Fibroblast of skin of back (primary cell): ENCODE data around the gene SCMH1.

Experiments used
- DNase-seq: peaks from one replicate; pipeline ENCODE4 v3.0.0-alpha.2; 2013

Gene SCMH1

GRCh38 chr1:40997096-40997495 is 245.0 kb downstream of the SCMH1 start:
- no peak for DNase-seq

GRCh38 chr1:40989066-40989465 is 253.0 kb downstream of the SCMH1 start:
- no peak for DNase-seq

- DNase-seq = no peak
Measured at GRCh38 chr1:40988280-40988679, 253.8 kb downstream of the SCMH1 start.

- no peak for DNase-seq
Measured at GRCh38 chr1:40987439-40988276, 254.4 kb downstream of the SCMH1 start.

GRCh38 chr1:40986956-40987355 is 255.2 kb downstream of the SCMH1 start:
- DNase-seq = no peak

- no peak for DNase-seq
Measured at GRCh38 chr1:40986328-40986783, 255.8 kb downstream of the SCMH1 start.

- no peak for DNase-seq
Measured at GRCh38 chr1:40985875-40986274, 256.2 kb downstream of the SCMH1 start.

GRCh38 chr1:40985161-40985560 is 256.9 kb downstream of the SCMH1 start:
- DNase-seq = no peak

GRCh38 chr1:40984531-40984930 is 257.6 kb downstream of the SCMH1 start:
- no peak for DNase-seq

GRCh38 chr1:40984066-40984465 is 258.0 kb downstream of the SCMH1 start:
- peak; percentile 16 for DNase-seq

- DNase-seq = no peak
Measured at GRCh38 chr1:40983286-40983685, 258.8 kb downstream of the SCMH1 start.

GRCh38 chr1:40982721-40983120 is 259.4 kb downstream of the SCMH1 start:
- DNase-seq = peak; percentile 12

- DNase-seq = peak; percentile 23
Measured at GRCh38 chr1:40981691-40982448, 260.2 kb downstream of the SCMH1 start.

GRCh38 chr1:40980453-40981121 is 261.5 kb downstream of the SCMH1 start:
- DNase-seq = no peak

- no peak for DNase-seq
Measured at GRCh38 chr1:40980068-40980452, 262.0 kb downstream of the SCMH1 start.

- DNase-seq = peak; percentile 93
Measured at GRCh38 chr1:40979241-40980067, 262.7 kb downstream of the SCMH1 start, which contains the start of gene CTPS1. Gene CTPS1, plus strand, starts transcription at chr1:40979696. Its CDS starts 3,595 bp downstream, at chr1:40983291.

- no peak for DNase-seq
Measured at GRCh38 chr1:40978886-40979240, 263.2 kb downstream of the SCMH1 start.

GRCh38 chr1:40977716-40978115 is 264.4 kb downstream of the SCMH1 start:
- peak; percentile 74 for DNase-seq
